ENCODE data around the gene NUP62.

The NUP62 gene

DNA sequence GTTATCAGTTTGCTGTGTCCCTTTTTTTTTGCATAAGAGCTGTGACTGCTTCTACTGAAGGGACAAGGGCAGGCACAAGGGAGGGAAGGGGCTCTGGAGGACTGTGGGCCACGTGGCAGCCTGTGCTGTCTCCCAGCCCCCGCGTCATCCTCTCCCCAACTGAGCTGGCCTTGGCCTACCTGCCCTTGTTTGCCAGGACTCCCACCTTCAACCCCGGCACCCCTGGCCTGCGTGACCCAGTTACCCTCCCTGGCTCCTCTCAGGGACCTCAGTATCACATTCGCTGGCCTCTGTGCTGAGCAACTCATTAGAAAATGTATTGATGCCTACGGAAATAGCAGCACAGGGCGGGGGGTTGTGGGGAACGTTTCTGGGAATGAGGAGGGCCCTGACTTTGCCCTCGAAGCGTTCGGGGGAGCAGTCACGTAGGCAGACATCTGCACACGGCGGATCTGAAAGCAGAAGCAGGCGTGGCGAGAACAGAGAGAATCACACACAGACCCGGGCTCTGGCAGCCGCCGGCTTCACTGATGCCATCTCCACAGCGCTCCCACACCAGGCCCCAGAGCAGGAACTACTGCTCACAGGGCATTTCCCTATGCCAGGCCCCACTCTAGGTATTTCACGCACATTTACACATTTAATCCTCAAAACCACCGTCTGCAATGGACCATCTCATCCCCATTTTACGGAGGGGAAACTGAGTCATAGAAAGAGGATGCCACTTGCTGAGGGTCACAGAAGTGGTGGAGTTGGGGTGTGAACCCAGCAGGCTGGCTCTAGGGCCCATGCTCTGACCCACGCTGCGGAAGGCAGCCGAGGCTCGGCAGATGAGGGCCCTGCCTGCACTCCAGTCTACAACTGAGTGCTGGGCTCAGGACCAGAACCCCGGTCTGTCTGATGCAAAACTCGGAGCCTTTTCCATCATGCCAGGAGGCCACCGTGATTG is 6.0 kb downstream of the NUP62 start:
- Histone ChIP-seq H3K9ac (no peak overlapping the region), H3K36me3 (ENCODE audit: control insufficient read depth, insufficient read depth, low read length) (no peaks in the 10 kb centered on the region), H3K4me1 (no peaks in the 10 kb centered on the region)

DNA sequence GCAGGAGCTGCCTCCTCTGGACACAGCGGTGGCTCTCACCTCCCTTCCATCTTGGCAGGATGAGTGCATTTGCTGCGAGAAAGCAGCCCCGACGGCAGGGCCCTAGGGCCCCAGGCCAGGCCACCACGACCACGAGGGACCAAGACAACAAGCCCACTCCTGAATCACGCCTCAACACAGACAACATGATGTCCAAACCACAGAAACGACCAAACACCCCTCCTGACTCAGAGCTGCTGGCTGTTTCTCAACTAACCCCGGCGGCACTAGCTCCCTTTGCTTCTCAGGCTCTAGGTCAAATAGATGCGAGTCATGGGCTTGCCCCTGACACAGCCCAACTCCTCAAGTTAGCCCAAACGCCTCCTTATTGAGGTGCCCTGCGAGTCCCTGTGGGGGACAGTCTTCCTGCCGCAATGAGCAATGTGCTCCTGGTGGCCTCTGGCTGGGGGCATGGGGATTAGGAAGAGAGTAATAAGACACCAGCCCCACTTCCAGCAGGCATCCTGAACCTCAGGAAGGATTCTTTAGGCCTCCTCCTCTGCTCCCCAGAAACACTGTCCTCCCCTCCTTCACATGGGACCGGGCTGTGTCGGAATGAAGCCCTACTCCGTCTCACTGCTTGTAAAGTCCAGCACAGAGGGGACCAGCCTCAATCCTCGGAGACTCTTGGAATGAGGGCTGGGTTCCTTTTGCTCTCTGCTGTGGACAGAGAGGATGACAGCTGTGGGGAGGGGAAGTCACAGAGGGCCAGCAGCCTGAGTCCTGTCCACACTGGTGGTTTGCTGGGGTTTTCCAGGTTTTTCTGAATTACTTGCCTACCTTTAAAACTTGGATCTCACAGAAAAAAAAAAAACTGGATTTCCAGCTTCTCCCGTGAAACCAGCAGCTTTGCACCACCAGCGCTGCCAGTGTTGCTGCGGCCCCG is 7.2 kb downstream of the NUP62 start:
- Histone ChIP-seq H3K36me3 (ENCODE audit: control insufficient read depth, insufficient read depth, low read length) (no peaks in the 10 kb centered on the region), H3K4me2 (ENCODE audit: low read length) (no peak overlapping the region), H3K4me1 (no peaks in the 10 kb centered on the region), H3K4me3 (ENCODE audit: low read depth, low read length) (no peak overlapping the region), H2AFZ (no peak overlapping the region), H3K27me3 (ENCODE audit: control insufficient read depth, insufficient read depth, low read length) (no peaks in the 10 kb centered on the region), H3K79me2 (peaks cover 46% of the 10 kb centered on the region), H3K9ac (no peak overlapping the region), H3K27ac (no peak overlapping the region), H3K9me3 (ENCODE audit: control insufficient read depth, low read length) (no peaks in the 10 kb centered on the region)
- TF ChIP-seq, protein P1, sequence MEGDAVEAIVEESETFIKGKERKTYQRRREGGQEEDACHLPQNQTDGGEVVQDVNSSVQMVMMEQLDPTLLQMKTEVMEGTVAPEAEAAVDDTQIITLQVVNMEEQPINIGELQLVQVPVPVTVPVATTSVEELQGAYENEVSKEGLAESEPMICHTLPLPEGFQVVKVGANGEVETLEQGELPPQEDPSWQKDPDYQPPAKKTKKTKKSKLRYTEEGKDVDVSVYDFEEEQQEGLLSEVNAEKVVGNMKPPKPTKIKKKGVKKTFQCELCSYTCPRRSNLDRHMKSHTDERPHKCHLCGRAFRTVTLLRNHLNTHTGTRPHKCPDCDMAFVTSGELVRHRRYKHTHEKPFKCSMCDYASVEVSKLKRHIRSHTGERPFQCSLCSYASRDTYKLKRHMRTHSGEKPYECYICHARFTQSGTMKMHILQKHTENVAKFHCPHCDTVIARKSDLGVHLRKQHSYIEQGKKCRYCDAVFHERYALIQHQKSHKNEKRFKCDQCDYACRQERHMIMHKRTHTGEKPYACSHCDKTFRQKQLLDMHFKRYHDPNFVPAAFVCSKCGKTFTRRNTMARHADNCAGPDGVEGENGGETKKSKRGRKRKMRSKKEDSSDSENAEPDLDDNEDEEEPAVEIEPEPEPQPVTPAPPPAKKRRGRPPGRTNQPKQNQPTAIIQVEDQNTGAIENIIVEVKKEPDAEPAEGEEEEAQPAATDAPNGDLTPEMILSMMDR (IDR thresholded peaks at IDR 0.05), result no peak

More for the DNA sequence above, 6.0 kb downstream of the NUP62 start:
- Histone ChIP-seq H3K27me3 (ENCODE audit: control insufficient read depth, insufficient read depth, low read length) (no peaks in the 10 kb centered on the region), H3K9me3 (ENCODE audit: control insufficient read depth, low read length) (no peaks in the 10 kb centered on the region), H2AFZ (no peak overlapping the region), H3K79me2 (peaks cover 56% of the 10 kb centered on the region), H3K4me2 (ENCODE audit: low read length) (no peak overlapping the region), H3K27ac (no peak overlapping the region), H3K4me3 (ENCODE audit: low read depth, low read length) (no peak overlapping the region)
- TF ChIP-seq, protein P1 (IDR thresholded peaks at IDR 0.05), result no peak

DNA sequence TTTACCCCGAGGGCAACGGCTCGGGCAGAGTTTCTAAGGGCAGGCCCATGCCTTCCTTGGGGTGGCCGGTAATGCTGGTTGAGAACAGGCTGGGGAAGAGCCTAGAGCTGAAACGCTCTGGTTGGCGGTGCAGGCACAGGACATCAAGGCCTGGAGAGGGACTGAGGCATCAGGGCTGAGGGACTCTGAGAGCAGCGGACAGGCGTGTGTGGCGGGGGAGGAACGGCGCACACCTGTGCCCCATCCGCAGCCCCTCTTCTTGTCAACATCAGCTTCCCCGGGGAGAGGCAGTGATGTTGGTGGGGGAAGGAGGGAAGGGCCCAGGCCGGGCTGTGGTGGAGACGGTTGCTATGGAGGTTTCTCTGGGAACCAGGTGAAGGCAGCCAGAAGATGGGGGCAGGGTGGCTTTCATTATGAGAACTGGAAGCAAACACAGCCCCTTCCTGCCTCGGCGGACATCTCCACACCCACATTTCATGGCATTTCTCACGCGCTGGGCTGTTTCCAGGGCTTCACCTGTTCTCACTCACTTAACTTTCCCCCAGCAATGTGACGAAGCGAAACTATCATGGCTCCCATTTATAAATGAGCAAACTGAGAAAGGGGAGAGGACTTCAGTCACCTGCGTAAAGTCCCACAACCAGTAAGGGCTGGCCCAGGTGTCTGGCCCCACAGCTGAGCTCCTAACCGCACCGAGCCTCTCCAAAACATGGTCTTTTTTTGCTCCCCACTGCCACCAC is 8.5 kb downstream of the NUP62 start:
- Histone ChIP-seq H3K27ac (no peak overlapping the region), H3K4me2 (ENCODE audit: low read length) (no peak overlapping the region), H3K9ac (no peak overlapping the region), H3K79me2 (peaks cover 42% of the 10 kb centered on the region), H3K4me3 (ENCODE audit: low read depth, low read length) (no peak overlapping the region), H3K27me3 (ENCODE audit: control insufficient read depth, insufficient read depth, low read length) (no peaks in the 10 kb centered on the region), H3K9me3 (ENCODE audit: control insufficient read depth, low read length) (no peaks in the 10 kb centered on the region), H2AFZ (no peak overlapping the region), H3K4me1 (no peaks in the 10 kb centered on the region), H3K36me3 (ENCODE audit: control insufficient read depth, insufficient read depth, low read length) (no peaks in the 10 kb centered on the region)
- TF ChIP-seq, protein P1 (IDR thresholded peaks at IDR 0.05), result no peak

DNA sequence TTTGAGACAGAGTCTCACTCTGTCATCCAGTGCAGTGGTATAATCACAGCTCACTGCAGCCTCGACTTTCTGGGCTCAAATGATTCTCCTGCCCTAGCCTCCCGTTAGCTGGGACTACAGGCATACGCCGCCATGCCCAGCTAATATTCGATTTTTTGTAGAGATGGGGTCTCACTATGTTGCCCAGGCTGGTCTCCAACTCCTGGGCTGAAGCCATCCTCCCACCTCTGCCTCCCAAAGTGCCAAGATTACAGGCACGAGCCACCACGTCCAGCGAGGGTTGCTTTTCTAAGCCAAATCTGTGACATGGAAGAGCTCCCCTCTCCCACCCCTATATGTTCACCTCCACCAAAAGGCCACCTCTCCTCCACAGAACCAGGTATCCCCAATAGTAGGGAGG is 11.2 kb downstream of the NUP62 start:
- Histone ChIP-seq H3K79me2 (peaks cover 22% of the 10 kb centered on the region), H3K27me3 (ENCODE audit: control insufficient read depth, insufficient read depth, low read length) (no peaks in the 10 kb centered on the region)
- TF ChIP-seq, protein P1 (IDR thresholded peaks at IDR 0.05), result no peak

More for the DNA sequence above, 11.2 kb downstream of the NUP62 start:
- H3K4me3 ChIP-seq (ENCODE audit: low read depth, low read length), result no peak overlapping the region
- no peak overlapping the region for H3K9ac ChIP-seq
- H3K36me3 ChIP-seq (ENCODE audit: control insufficient read depth, insufficient read depth, low read length), result no peaks in the 10 kb centered on the region
- H3K27ac ChIP-seq, result no peak overlapping the region
- no peak overlapping the region for H2AFZ ChIP-seq
- H3K4me1 ChIP-seq, result no peaks in the 10 kb centered on the region
- H3K9me3 ChIP-seq (ENCODE audit: control insufficient read depth, low read length), result no peaks in the 10 kb centered on the region
- H3K4me2 ChIP-seq (ENCODE audit: low read length), result no peak overlapping the region

Data from parathyroid adenoma (tissue), 2 donors.